GM12872 (cell line): Measurements from ENCODE around the gene SYP.
A peak's percentile ranks its signal among the peaks of the same experiment; 100 is the strongest.

Experiments used
- TF ChIP-seq, protein P1 (sequence below): IDR thresholded peaks from 3 replicates; pipeline ENCODE4 v1.5.1; 2011; ENCODE audit warnings: low read depth, mild to moderate bottlenecking, low read length, moderate library complexity; ENCODE audit not compliant: insufficient read depth

SYP gene

DNA sequence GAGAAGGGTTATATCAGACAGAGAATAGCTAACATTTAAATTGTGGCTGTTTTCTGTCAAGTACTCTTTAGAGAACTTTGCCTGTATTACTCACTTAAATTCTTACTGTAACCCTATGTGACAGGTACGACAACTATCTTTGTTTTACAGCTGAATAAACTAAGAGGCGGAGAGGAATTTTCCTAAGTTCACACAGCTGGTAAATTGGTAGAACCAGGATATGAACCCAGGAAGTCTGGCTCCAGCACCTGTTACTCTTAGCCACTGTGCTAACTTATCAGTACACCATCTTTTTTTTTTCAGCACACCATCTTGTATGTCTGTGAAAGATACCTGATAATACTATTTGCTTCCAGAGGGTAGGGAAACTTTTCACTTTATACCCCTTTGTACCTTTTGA, 2.0 kb upstream of the SYP start:
- TF ChIP-seq, protein P1, sequence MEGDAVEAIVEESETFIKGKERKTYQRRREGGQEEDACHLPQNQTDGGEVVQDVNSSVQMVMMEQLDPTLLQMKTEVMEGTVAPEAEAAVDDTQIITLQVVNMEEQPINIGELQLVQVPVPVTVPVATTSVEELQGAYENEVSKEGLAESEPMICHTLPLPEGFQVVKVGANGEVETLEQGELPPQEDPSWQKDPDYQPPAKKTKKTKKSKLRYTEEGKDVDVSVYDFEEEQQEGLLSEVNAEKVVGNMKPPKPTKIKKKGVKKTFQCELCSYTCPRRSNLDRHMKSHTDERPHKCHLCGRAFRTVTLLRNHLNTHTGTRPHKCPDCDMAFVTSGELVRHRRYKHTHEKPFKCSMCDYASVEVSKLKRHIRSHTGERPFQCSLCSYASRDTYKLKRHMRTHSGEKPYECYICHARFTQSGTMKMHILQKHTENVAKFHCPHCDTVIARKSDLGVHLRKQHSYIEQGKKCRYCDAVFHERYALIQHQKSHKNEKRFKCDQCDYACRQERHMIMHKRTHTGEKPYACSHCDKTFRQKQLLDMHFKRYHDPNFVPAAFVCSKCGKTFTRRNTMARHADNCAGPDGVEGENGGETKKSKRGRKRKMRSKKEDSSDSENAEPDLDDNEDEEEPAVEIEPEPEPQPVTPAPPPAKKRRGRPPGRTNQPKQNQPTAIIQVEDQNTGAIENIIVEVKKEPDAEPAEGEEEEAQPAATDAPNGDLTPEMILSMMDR: no peak

DNA sequence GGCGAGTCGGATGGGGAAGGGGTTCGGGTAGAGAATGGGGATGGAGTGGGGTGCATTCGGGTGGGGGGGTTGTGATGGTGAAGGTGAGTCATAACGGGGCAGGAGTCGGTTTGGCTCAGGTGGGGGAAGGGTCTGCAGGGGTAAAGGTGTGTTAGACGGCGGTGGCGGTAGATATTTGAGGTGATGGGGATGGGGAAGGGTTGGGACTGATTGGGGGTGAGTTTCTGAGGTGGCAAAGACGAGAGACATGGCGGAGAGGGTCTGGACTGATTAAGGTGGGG, 738 bp downstream of the SYP start:
- TF ChIP-seq, protein P1: no peak

DNA sequence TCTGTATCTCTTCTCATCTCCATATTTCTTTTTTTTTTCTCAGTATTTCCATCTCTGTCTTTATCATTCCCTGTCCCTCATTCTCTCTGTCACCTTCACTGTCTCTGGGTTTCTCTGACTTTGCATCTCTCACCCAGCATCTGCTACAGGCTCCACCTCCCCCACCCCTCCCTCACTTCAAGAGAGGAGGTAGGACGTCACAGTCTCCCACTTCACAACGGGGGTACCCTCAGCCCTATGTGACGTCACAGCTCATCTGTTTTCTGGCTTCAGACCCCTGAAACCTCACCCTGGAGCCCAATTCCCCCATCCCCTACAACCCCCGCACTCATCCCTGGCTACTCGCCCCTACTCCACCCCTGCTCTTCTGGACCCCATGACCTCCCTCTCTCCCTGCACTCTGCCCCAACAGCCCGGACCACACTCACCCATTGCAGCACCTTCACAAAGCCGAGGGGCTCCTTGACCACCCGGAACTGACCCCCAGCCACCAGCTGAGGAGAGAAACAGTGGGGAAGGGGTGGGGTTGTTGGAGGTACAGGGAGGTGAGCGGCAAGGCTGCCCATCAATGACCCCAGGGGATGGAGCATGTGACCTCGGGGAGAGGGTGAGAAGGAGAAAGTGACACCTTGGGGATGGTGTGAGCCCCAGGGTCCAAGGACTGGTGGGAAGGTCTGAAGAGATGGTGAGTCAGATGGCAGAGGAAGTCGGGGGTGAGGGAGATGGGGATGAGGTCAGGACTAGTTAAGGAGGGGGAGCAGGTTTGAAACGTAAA, 1.3 kb downstream of the SYP start:
- TF ChIP-seq, protein P1: no peak

GRCh38 chrX:49197543-49198087, 2.4 kb downstream of the SYP start:
- TF ChIP-seq, protein P1: no peak

GRCh38 chrX:49193542-49193964, 6.4 kb downstream of the SYP start:
- TF ChIP-seq, protein P1: no peak

DNA sequence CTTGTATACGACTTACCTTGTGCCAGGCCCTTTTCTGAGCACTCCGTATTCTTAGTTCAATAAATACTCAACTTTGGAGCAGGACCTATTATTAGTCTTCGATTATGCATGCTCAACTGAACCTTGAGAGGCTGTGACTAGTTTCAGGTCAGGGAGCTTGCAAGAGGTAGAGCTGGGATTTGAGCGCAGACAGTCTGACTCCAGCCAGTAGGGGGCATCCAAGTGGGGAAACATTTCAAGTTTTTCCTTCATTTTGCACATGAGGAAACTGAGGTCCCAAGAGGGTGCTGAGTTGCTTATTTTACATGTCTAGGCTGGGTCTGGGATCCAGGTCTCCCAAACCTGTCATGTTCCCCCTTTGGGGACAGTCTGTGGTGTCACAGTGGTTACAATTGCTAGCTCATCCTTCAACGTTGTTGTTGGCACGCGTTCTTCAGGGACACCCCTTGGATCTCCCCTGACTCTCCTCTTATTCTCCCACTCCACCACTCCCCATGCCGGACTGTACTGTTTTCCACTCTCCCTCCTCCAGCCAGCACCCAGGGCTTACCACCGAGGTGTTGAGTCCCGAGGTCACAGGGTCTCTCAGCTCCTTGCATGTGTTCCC, 7.2 kb downstream of the SYP start:
- TF ChIP-seq, protein P1: peak; percentile 69

- TF ChIP-seq, protein P1: no peak
Observed at GRCh38 chrX:49191574-49192011, 8.4 kb downstream of the SYP start.
